ENCODE results near the gene ADCY7. TPM values are rescaled to one million over a fixed set of nuclear protein-coding genes. Genes with fewer than 3 reads are reported as not detected.

Gene ADCY7
- total RNA-seq, result 5.9 and 9.4 TPM in 2 replicates

DNA sequence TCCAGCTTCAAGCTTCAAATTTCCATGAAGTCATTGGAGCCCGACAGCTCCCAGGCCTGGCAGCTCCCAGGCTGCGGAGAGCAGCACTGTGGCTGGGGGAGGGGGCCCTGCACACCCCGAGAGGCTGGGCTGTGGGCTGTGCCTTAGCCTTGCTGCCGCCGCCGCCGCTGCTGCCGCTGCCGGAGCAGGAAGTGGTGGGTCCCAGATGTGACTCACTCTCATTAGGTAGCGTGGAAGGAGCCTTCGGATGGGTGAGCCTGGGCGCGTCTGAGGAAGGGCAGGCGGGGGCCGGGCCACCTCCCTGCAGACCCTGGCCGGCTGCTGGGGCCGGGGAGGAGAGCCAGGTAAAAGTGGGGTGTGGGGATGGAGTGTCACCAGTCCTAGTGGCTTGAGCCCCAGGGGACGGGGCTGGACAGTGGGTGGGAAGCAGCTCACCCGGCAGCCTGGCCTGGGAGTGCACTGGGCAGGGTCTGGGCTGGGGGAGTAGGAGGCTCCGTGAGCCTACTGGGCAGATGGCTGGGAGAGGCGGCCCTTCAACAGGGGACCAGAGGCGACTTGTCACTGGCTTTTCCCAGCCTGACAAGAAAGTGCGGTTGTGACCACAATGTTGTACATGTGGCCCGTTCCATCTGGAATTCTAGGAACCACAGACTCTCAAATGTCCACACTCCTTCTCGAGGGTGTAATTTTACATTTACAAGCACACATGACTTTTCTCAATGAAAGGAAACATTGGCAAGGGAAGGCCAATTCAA is at the start of gene ADCY7:
Gene ADCY7 (plus strand): TSS at position 215 of the 755 bp plus-strand sequence. CDS start 21,629 bp downstream, outside the sequence.

Small RNAs within 50 kb of the gene (small RNA-seq; reads per million reads assigned to genes)
- gene MIR6771, result not detected

Other genes with a start within 250 kb of the ADCY7 start
- 26.8 and 30.6 TPM in 2 replicates for gene CNEP1R1, start 241.3 kb upstream of the ADCY7 start, total RNA-seq
- 28.4 and 34.0 TPM in 2 replicates for gene HEATR3, start 200.6 kb upstream of the ADCY7 start, total RNA-seq
- gene TENT4B, start 113.2 kb upstream of the ADCY7 start, total RNA-seq, result 11.1 and 12.1 TPM in 2 replicates
- 32.0 and 43.3 TPM in 2 replicates for gene BRD7, start 102.4 kb downstream of the ADCY7 start, total RNA-seq

All from vein endothelial cell (primary cell).